Ovary (tissue), 9 donors: ENCODE data around the gene UBN1. TPM values are rescaled to one million over a fixed set of nuclear protein-coding genes. Genes with fewer than 3 reads are reported as not detected.

ENCODE experiments used
- DNase-seq, 5 donors: peaks; one replicate each; pipeline ENCODE4 v3.0.0-alpha.2; 2019 to 2020
- H3K27ac ChIP-seq, 2 donors: fragments of 200-600 bp; one replicate each; pipeline versions ENCODE4 v1.5.1 to v1.8.0; 2019 to 2022
- H3K27me3 ChIP-seq: fragments of 200-600 bp; one replicate; pipeline ENCODE4 v1.8.0; 2022
- H3K36me3 ChIP-seq: fragments of 200-600 bp; sonication (generic); one replicate; pipeline ENCODE4 v1.5.1; 2019
- H3K4me1 ChIP-seq: one replicate; pipeline ENCODE4 v1.8.1; 2013; ENCODE audit warnings: mild to moderate bottlenecking, moderate library complexity; ENCODE audit not compliant: insufficient read depth
- H3K4me3 ChIP-seq: fragments of 200-600 bp; sonication (generic); one replicate; pipeline ENCODE4 v1.5.1; 2017
- H3K9me3 ChIP-seq, 2 donors: fragments of 200-600 bp in 1 of 2; sonication (generic) in 1 of 2; one replicate each; pipeline versions ENCODE4 v1.5.1 to v1.8.1; 2013 to 2019; ENCODE audit warnings: mild to moderate bottlenecking in 1 of 2, moderate library complexity in 1 of 2
- EP300 ChIP-seq: sonication (generic); formaldehyde crosslinking; IDR thresholded peaks from one replicate; pipeline ENCODE4 v1.6.1; 2017; ENCODE audit warnings: antibody characterized with exemption
- POLR2A ChIP-seq: fragments of 450-650 bp; IDR thresholded peaks from one replicate; pipeline ENCODE4 v1.6.1; 2017; ENCODE audit warnings: antibody characterized with exemption, mild to moderate bottlenecking, moderate library complexity
- WGBS, 3 donors: extraction: QIAGEN DNeasy Blood & Tissue Kit in 1 of 3; methylation state at CpG; one replicate each; pipeline versions ENCODE4 v1.1.5 to v1.1.7; 2013 to 2017; 5-methylcytosine and 5-hydroxymethylcytosine counted together
- intact Hi-C, 4 donors: fragments of 100-400 bp; cut with DNase I; formaldehyde crosslinking; loops; one replicate each; pipeline versions ENCODE4 v1.11.0 to v1.15.1; 2022 to 2023
- polyA plus RNA-seq, 2 donors: library from polyadenylated mRNA; stranded (reverse); fragments of 200-250 nt in 1 of 2; fragments of 350-450 nt in 1 of 2; fragmentation: Illumina TruSeq in 1 of 2; extraction: RNeasy Lipid Tissue Mini Kit (QIAGEN cat#74804) in 1 of 2; gene quantifications; one replicate each; pipeline ENCODE4 v1.2.3, GENCODE V29; 2013 to 2014
- total RNA-seq, 7 donors: library from RNA; depleted of rRNA in 2 of 7; stranded (reverse); fragments of >200 nt in 2 of 7; fragmentation: NEBNext Ultra II Directional in 3 of 7; extraction: Animal tissue kit (Norgen Biotek cat#: 25700) in 3 of 7; gene quantifications; one replicate each; pipeline versions ENCODE4 v1.1.0 to v1.2.4, GENCODE V29; 2016 to 2023
- TF ChIP-seq, protein P1 (sequence below), 3 donors: fragments of 450-650 bp in 2 of 3; fragments of 200-600 bp in 1 of 3; IDR thresholded peaks; one replicate each; pipeline versions ENCODE4 v1.5.1 to v1.8.0; 2016 to 2022; ENCODE audit warnings: antibody characterized with exemption in 3 of 3, mild to moderate bottlenecking in 1 of 3
- donor health status: DM: no; HTN: no; CAD: no; lungs with moderate emphysema.
- donor health status: DM: no; HTN: no; CAD: no.
- donor health status: Bipolar disorder and iron deficiency.
- donor health status: DM: yes; HTN: yes; CAD: no.
- donor health status: DM: no; HTN: no; CAD: no.
- donor health status: DM: yes; HTN: yes; CAD: no.

The UBN1 gene
- total and polyA plus RNA-seq, 9 donors = 14.5 to 41.3 (median 24.0) TPM

DNA sequence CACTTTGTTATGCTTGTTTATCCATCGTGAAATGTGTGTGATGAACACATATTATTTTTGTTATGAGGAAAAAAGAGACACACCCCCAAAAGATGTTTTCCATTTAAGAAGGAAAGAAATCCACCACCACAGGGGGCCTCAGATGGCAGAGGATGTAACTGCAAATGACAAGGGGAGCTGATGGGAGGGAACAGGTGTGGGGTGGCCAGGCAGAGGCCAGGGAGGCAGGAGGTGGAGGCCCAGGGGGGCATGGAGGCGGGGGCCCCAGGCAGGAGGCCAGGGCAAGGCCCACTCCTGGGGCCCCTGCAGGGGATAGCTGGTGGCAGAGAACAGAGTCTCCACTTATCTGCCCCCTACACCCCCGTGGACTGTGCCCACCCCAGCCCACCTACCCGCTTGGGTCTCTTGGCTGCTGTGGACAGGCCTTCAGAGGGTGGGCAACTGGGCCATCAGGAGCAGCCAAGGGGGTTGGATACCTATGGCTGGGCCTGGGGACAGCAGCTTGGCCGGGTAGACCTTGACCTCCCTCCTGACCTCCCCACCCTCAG, 61.6 kb downstream of the UBN1 start:
- TF ChIP-seq EP300 (no peak), POLR2A (no peak)
- TF ChIP-seq, protein P1, sequence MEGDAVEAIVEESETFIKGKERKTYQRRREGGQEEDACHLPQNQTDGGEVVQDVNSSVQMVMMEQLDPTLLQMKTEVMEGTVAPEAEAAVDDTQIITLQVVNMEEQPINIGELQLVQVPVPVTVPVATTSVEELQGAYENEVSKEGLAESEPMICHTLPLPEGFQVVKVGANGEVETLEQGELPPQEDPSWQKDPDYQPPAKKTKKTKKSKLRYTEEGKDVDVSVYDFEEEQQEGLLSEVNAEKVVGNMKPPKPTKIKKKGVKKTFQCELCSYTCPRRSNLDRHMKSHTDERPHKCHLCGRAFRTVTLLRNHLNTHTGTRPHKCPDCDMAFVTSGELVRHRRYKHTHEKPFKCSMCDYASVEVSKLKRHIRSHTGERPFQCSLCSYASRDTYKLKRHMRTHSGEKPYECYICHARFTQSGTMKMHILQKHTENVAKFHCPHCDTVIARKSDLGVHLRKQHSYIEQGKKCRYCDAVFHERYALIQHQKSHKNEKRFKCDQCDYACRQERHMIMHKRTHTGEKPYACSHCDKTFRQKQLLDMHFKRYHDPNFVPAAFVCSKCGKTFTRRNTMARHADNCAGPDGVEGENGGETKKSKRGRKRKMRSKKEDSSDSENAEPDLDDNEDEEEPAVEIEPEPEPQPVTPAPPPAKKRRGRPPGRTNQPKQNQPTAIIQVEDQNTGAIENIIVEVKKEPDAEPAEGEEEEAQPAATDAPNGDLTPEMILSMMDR (IDR thresholded peaks at IDR 0.05) = no peak
- no peaks in the 10 kb centered on the region for H3K9me3 ChIP-seq
- no peak overlapping the region for H3K27ac ChIP-seq
- H3K4me1 ChIP-seq = peaks cover 6% of the 10 kb centered on the region
- H3K4me3 ChIP-seq = no peak overlapping the region
- intact Hi-C loops = no loop called here
- no peak for DNase-seq
- no peaks in the 10 kb centered on the region for H3K27me3 ChIP-seq
- WGBS, 3 donors = 75 to 85% (median 77%) methylated on average over 5 of the region's 5 CpGs
- no peaks in the 10 kb centered on the region for H3K36me3 ChIP-seq

DNA sequence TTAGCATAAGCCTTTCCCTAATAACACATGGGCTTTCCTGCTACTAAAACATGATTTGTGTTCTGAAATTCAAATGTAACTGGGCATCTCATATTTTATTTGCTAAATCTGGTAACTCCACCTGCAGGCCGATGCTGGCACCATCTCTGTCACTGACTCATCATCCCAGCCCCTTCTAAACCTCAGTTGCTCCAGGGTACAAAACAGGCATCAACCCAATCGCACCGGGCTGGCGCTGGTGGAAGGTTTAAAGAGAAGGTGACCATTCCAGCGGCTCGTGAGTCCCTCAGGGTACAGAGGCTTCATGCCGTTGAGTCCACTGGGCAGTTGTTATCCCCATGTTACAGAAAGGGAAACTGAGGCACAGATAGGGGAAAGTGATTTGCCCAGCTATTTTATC, 62.5 kb downstream of the UBN1 start:
- TF ChIP-seq POLR2A (no peak), EP300 (no peak)
- TF ChIP-seq, protein P1 (IDR thresholded peaks at IDR 0.05) = no peak
- no peak for DNase-seq
- intact Hi-C loops = no loop called here
- WGBS, 3 donors = 85 to 90% (median 88%) methylated on average over 7 of the region's 7 CpGs
- H3K9me3 ChIP-seq = no peaks in the 10 kb centered on the region
- no peaks in the 10 kb centered on the region for H3K27me3 ChIP-seq
- H3K4me1 ChIP-seq = peaks cover 6% of the 10 kb centered on the region
- H3K27ac ChIP-seq = no peak overlapping the region
- H3K36me3 ChIP-seq = no peaks in the 10 kb centered on the region
- no peak overlapping the region for H3K4me3 ChIP-seq

DNA sequence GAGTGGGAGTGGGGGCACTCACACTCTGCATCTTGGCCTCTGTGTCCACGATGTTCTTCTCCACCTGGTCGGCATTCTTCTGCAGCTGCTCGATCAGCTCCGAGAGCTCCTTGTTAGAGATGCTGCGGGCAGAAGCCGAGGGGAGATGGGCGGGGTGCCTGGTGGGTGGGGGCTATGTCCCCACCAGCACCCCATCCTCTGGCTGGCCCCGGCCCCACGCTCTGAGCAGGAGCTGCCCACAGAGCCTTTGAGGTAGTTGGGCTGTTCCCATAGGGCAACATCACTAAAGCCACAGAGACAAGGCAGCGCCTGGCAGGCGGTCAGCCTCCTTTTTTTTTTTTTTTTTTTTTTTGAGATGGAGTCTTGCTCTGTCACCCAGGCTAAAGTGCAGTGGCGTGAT, 63.5 kb downstream of the UBN1 start:
- intact Hi-C loops = no loop called here
- Histone ChIP-seq H3K4me3 (no peak overlapping the region), H3K9me3 (no peaks in the 10 kb centered on the region), H3K27me3 (no peaks in the 10 kb centered on the region), H3K36me3 (no peaks in the 10 kb centered on the region), H3K27ac (no peak overlapping the region), H3K4me1 (peaks cover 6% of the 10 kb centered on the region)
- WGBS, 3 donors = 45 to 73% (median 51%) methylated on average over 12 of the region's 12 CpGs
- TF ChIP-seq EP300 = no peak
- no peak for TF ChIP-seq POLR2A
- TF ChIP-seq, protein P1 (IDR thresholded peaks at IDR 0.05) = no peak
- no peak for DNase-seq

DNA sequence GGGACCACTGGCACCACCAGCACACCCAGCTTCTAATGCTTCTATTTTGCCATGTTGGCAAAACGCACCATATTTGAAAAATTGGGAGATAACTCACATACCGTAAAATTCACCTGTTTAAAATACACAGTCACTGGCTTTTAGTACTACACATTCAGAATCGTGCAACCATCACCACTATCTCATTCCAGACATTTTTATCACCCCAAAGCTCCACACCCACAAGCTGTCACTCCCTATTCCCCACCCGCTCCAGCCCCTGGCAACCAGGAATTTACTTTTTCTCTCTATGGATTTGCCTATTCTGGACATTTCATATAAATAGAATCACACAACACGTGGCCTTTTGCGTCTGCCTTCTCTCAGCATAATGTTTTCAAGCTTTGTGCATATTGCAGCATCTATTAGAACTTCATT, 64.7 kb downstream of the UBN1 start:
- intact Hi-C loops = no loop called here
- Histone ChIP-seq H3K27ac (no peak overlapping the region), H3K4me3 (no peak overlapping the region), H3K27me3 (no peaks in the 10 kb centered on the region), H3K36me3 (no peaks in the 10 kb centered on the region), H3K9me3 (no peaks in the 10 kb centered on the region), H3K4me1 (peaks cover 6% of the 10 kb centered on the region)
- no peak for DNase-seq
- TF ChIP-seq POLR2A (no peak), EP300 (no peak)
- TF ChIP-seq, protein P1 (IDR thresholded peaks at IDR 0.05) = no peak
- WGBS, 3 donors = 67 to 73% (median 71%) methylated on average over 6 of the region's 6 CpGs
